ENCODE measurements around the gene LRRC2. TPM values are rescaled to one million over a fixed set of nuclear protein-coding genes. Genes with fewer than 3 reads are reported as not detected.
A peak's percentile ranks its signal among the peaks of the same experiment; 100 is the strongest.

The LRRC2 gene
- total and polyA plus RNA-seq, 9 of the 15 experiments (the other 6 are each of a cell fraction or from before 2014, with no cell fraction given) = 0.01 to 0.04 (median 0.03) TPM; not detected in 5

- TF ChIP-seq ZBTB9 (CRISPR knock-in tag; IDR thresholded peaks at IDR 0.05) = no peak
- TF ChIP-seq TRIM25 (IDR thresholded peaks at IDR 0.05; ENCODE audit: borderline replicate concordance) = no peak
These were observed 38.9 kb downstream of the LRRC2 start (continued) for GRCh38 chr3:46527239-46527638.

GRCh38 chr3:46524832-46525231 lies 41.3 kb downstream of the LRRC2 start:
- ATAC-seq (no peak), FAIRE-seq (no peak), DNase-seq (ENCODE audit: extremely low read depth in 1 of 4, low spot score in 3 of 4) (no peak)
- H3K27ac ChIP-seq (ENCODE audit: extremely low read depth, low read depth, low read length) = no peak overlapping the region
- BruUV-seq (replicated peaks) = no TSS peak
- no peaks in the 10 kb centered on the region for H3K9me3 ChIP-seq (replicated peaks; ENCODE audit: control insufficient read depth, insufficient read depth, low read depth, low read length)
- H3K4me3 ChIP-seq = no peak overlapping the region
- H3K4me2 ChIP-seq (ENCODE audit: insufficient read depth, low read length) = no peak overlapping the region
- ChIA-PET CTCF (ENCODE audit: low intra/inter-chr PET ratio) (no interaction called here), POLR2A (interaction anchor here (1.7 to 1.8 kb wide), 2 partner anchors 10 to 13 kb away, joined by 5 to 6 read pairs; no protein-coding TSS in a partner anchor)
- H3K9ac ChIP-seq (ENCODE audit: insufficient read depth in 1 of 2, low read depth in 2 of 2, low read length in 2 of 2) = no peak overlapping the region
- no peaks in the 10 kb centered on the region for H3K27me3 ChIP-seq (ENCODE audit: control insufficient read depth in 2 of 2, insufficient read depth in 2 of 2, low read length in 2 of 2)
- no peak overlapping the region for H2AFZ ChIP-seq (ENCODE audit: low read depth, low read length)
- no peaks in the 10 kb centered on the region for H4K20me1 ChIP-seq (replicated peaks; ENCODE audit: control insufficient read depth, insufficient read depth, low read length)
- intact Hi-C loops (cut with micrococcal nuclease) = no loop called here
- H3K4me1 ChIP-seq (replicated peaks in 1 of 2; ENCODE audit: control insufficient read depth in 2 of 2, insufficient read depth in 2 of 2, low read length in 2 of 2) = peaks cover 5 to 8% of the 10 kb centered on the region in 2 experiments; a peak in 3 of 5 replicates
- 61% methylated on average over 3 of the region's 3 CpGs for WGBS (ENCODE audit: insufficient coverage, low coverage, missing lambda C conversion rate)
- no peaks in the 10 kb centered on the region for H3K9me1 ChIP-seq (ENCODE audit: control insufficient read depth, insufficient read depth, low read length)
- in situ Hi-C loops (cut with MboI) = no loop called here
- H3K79me2 ChIP-seq (ENCODE audit: control insufficient read depth, insufficient read depth, low read length) = no peaks in the 10 kb centered on the region
- H3K36me3 ChIP-seq (ENCODE audit: control insufficient read depth, insufficient read depth, low read length) = no peaks in the 10 kb centered on the region
- no peak for TF ChIP-seq CHD1 (IDR thresholded peaks at IDR 0.05; ENCODE audit: low read length)
- TF ChIP-seq ZNF75A (CRISPR knock-in tag; IDR thresholded peaks at IDR 0.05) = no peak
- TF ChIP-seq HES1 (IDR thresholded peaks at IDR 0.05; ENCODE audit: low read depth) = 0 out of 2 replicates have a peak, but pooled peaks have one; percentile 21
- TF ChIP-seq ATF3 (IDR thresholded peaks at IDR 0.05) = peak; percentile 69
- no peak for TF ChIP-seq ATF3 (CRISPR knock-in tag; conservative IDR thresholded peaks at IDR 0.05)
- peak; percentile 36; the same call in 1 of the 2 replicates for TF ChIP-seq CEBPG (CRISPR knock-in tag; IDR thresholded peaks at IDR 0.05)
- peak; percentile 49 to 70 for TF ChIP-seq CEBPG (tag; conservative IDR thresholded peaks at IDR 0.05 in 1 of 2, IDR thresholded peaks at IDR 0.05 in 1 of 2)
- no peak for TF ChIP-seq VEZF1 (CRISPR knock-in tag; IDR thresholded peaks at IDR 0.05)
- TF ChIP-seq PHF8 (IDR thresholded peaks at IDR 0.05; ENCODE audit: borderline replicate concordance, low read length) = no peak
- TF ChIP-seq FOXK2 (conservative IDR thresholded peaks at IDR 0.05 in 1 of 2, IDR thresholded peaks at IDR 0.05 in 1 of 2; ENCODE audit: low read depth in 2 of 2) = no peak
- TF ChIP-seq SIX5 (IDR thresholded peaks at IDR 0.05; ENCODE audit: borderline replicate concordance in 1 of 2, insufficient read depth in 1 of 2, low read depth in 1 of 2, low read length in 2 of 2) = no peak
